IMR-90 (cell line): ENCODE results near the gene RRP7A. TPM values are rescaled to one million over a fixed set of nuclear protein-coding genes. Genes with fewer than 3 reads are reported as not detected.
"Not testable (repeated sequence)": the region's sequence is repeated elsewhere in the genome, so short reads cannot be mapped to it uniquely, and the experiment has no call there.

ENCODE experiments used
- ATAC-seq: fragments of 200-7000 bp; cut with Tn5 transposase; 2 replicates; pipeline ENCODE4 v1.9.1; 2020; ENCODE audit warnings: low read depth, mild to moderate bottlenecking, moderate library complexity
- BruUV-seq: library from RNA; stranded (reverse); fragments of 400-500 nt; replicated peaks from 2 replicates; lab custom pipeline; 2021; lab: Mats Ljungman, UMichigan
- CTCF ChIA-PET: fragments of 300-600 bp; formaldehyde crosslinking; extraction: SDS; loops from one replicate; lab custom pipeline; 2021; ENCODE audit warnings: antibody characterized with exemption; lab: Yijun Ruan, JAX
- POLR2A ChIA-PET: fragments of 300-600 bp; sonication (Branson Sonifier 250); formaldehyde crosslinking; loops from one replicate; lab custom pipeline; 2022; ENCODE audit warnings: antibody characterized with exemption; ENCODE audit not compliant: unreplicated experiment; lab: Charles Lee
- DNase-seq: peaks from one replicate; pipeline ENCODE4 v3.0.0; 2013
- H2AFZ ChIP-seq: replicated peaks from 2 replicates; pipeline ENCODE3; 2013; ENCODE audit warnings: low read length, mild to moderate bottlenecking; ENCODE audit not compliant: poor library complexity
- H2AK5ac ChIP-seq: 2 replicates; pipeline ENCODE4 v1.6.1; 2013; ENCODE audit warnings: low read depth, low read length, inconsistent platforms
- H2AK9ac ChIP-seq: replicated peaks from 2 replicates; pipeline ENCODE3; 2013; ENCODE audit warnings: mild to moderate bottlenecking, low read depth, low read length, moderate library complexity; ENCODE audit not compliant: poor library complexity
- H2BK120ac ChIP-seq: 2 replicates; pipeline ENCODE4 v1.6.1; 2013; ENCODE audit warnings: low read depth, low read length, inconsistent platforms
- H2BK15ac ChIP-seq: 3 replicates; pipeline ENCODE4 v1.6.1; 2013; ENCODE audit warnings: low read depth, low read length, inconsistent platforms
- H2BK20ac ChIP-seq: 2 replicates; pipeline ENCODE4 v1.6.1; 2013; ENCODE audit warnings: low read depth, mild to moderate bottlenecking, inconsistent platforms, low read length, moderate library complexity
- H2BK5ac ChIP-seq: 2 replicates; pipeline ENCODE4 v1.6.1; 2013; ENCODE audit warnings: mild to moderate bottlenecking, low read depth, low read length, inconsistent platforms; ENCODE audit not compliant: poor library complexity, severe bottlenecking
- H3K14ac ChIP-seq: replicated peaks from 2 replicates; pipeline ENCODE4 v1.6.1; 2013; ENCODE audit warnings: low read depth, low read length, inconsistent platforms
- H3K18ac ChIP-seq: 2 replicates; pipeline ENCODE4 v1.6.1; 2013; ENCODE audit warnings: low read depth, low read length, control low read depth
- H3K23ac ChIP-seq: 2 replicates; pipeline ENCODE4 v1.6.1; 2013; ENCODE audit warnings: low read depth, low read length, inconsistent platforms
- H3K27ac ChIP-seq: 2 replicates; pipeline ENCODE4 v1.5.1; 2013; ENCODE audit warnings: mild to moderate bottlenecking, control low read depth, low read length; ENCODE audit not compliant: insufficient read depth
- H3K27me3 ChIP-seq: 2 replicates; pipeline ENCODE4 v1.6.1; 2013; ENCODE audit warnings: low read length; ENCODE audit not compliant: control insufficient read depth, insufficient read depth
- H3K36me3 ChIP-seq: 2 replicates; pipeline ENCODE4 v1.6.1; 2013; ENCODE audit warnings: low read length, mixed read lengths; ENCODE audit not compliant: control insufficient read depth, insufficient read depth
- H3K4ac ChIP-seq: 2 replicates; pipeline ENCODE4 v1.6.1; 2013; ENCODE audit warnings: low read depth, low read length, inconsistent platforms
- H3K4me1 ChIP-seq: 2 replicates; pipeline ENCODE4 v1.6.1; 2013; ENCODE audit warnings: low read length, mixed read lengths; ENCODE audit not compliant: control insufficient read depth, insufficient read depth
- H3K4me2 ChIP-seq: 2 replicates; pipeline ENCODE4 v1.6.1; 2013; ENCODE audit warnings: low read depth, mild to moderate bottlenecking, control low read depth, low read length, moderate library complexity
- H3K4me3 ChIP-seq: 2 replicates; pipeline ENCODE4 v1.5.1; 2013; ENCODE audit warnings: low read depth, mild to moderate bottlenecking, control low read depth, low read length, moderate library complexity; ENCODE audit not compliant: insufficient read depth
- H3K56ac ChIP-seq: 2 replicates; pipeline ENCODE4 v1.6.1; 2013; ENCODE audit warnings: low read length, inconsistent platforms; ENCODE audit not compliant: insufficient read depth; ENCODE audit errors: extremely low read depth
- H3K79me1 ChIP-seq, 2 experiments: 2 replicates each; pipeline ENCODE4 v1.6.1; 2013; ENCODE audit warnings: low read length in 2 of 2, inconsistent platforms in 1 of 2, low read depth in 1 of 2
- H3K9ac ChIP-seq: 2 replicates; pipeline ENCODE4 v1.6.1; 2013; ENCODE audit warnings: low read depth, low read length, control low read depth
- H3K9me1 ChIP-seq: 2 replicates; pipeline ENCODE4 v1.6.1; 2013; ENCODE audit warnings: low read length, inconsistent platforms; ENCODE audit not compliant: insufficient read depth
- H3K9me3 ChIP-seq: 2 replicates; pipeline ENCODE4 v1.6.1; 2013; ENCODE audit warnings: low read length; ENCODE audit not compliant: control insufficient read depth, insufficient read depth
- H4K20me1 ChIP-seq: 2 replicates; pipeline ENCODE4 v1.6.1; 2013; ENCODE audit warnings: low read length, inconsistent platforms; ENCODE audit not compliant: insufficient read depth
- H4K5ac ChIP-seq: 2 replicates; pipeline ENCODE4 v1.6.1; 2013; ENCODE audit warnings: mild to moderate bottlenecking, low read depth, low read length, control low read depth
- H4K8ac ChIP-seq, 2 experiments: 2 replicates each; pipeline ENCODE4 v1.6.1; 2013; ENCODE audit warnings: low read depth in 2 of 2, low read length in 2 of 2, control low read depth in 1 of 2, inconsistent platforms in 1 of 2
- H4K91ac ChIP-seq: 2 replicates; pipeline ENCODE4 v1.6.1; 2013; ENCODE audit warnings: low read depth, low read length, inconsistent platforms; ENCODE audit not compliant: insufficient read depth
- WGBS, 2 experiments: methylation state at CpG; one replicate each; pipeline versions ENCODE4 v1.1.5 to v1.1.7; 2013; ENCODE audit warnings: missing lambda C conversion rate in 2 of 2; ENCODE audit not compliant: insufficient read length in 1 of 2; ENCODE audit errors: extremely low coverage in 2 of 2; 5-methylcytosine and 5-hydroxymethylcytosine counted together
- dilution Hi-C: fragments of 300-500 bp; cut with HindIII; formaldehyde crosslinking; loops from one replicate; pipeline ENCODE4 v1.14.3; 2018; ENCODE audit warnings: low sequenced_read_pairs; ENCODE audit not compliant: unreplicated experiment
- in situ Hi-C: fragments of 300-500 bp; cut with MboI; formaldehyde crosslinking; loops from 3 replicates; pipeline ENCODE4 v1.14.3; 2019; ENCODE audit warnings: low sequenced_read_pairs, inconsistent platforms, mixed read lengths
- intact Hi-C: fragments of 100-400 bp; cut with micrococcal nuclease; formaldehyde crosslinking; loops from 2 replicates; pipeline ENCODE4 v1.10.0; 2022
- polyA plus RNA-seq, 3 experiments: library from polyadenylated mRNA; depleted of rRNA; stranded (reverse); fragments of >200 nt; gene quantifications; 2 replicates each; pipeline ENCODE4 v1.2.3, GENCODE V29; 2012; ENCODE audit warnings: low replicate concordance in 1 of 3
- total RNA-seq: library from RNA; depleted of rRNA; stranded (reverse); fragments of >200 nt; gene quantifications from 2 replicates; pipeline ENCODE4 v1.2.3, GENCODE V29; 2012

RRP7A gene
- total and polyA plus RNA-seq, 2 of the 4 experiments (the other 2 are of a cell fraction) = 25.5 to 29.2 TPM

DNA sequence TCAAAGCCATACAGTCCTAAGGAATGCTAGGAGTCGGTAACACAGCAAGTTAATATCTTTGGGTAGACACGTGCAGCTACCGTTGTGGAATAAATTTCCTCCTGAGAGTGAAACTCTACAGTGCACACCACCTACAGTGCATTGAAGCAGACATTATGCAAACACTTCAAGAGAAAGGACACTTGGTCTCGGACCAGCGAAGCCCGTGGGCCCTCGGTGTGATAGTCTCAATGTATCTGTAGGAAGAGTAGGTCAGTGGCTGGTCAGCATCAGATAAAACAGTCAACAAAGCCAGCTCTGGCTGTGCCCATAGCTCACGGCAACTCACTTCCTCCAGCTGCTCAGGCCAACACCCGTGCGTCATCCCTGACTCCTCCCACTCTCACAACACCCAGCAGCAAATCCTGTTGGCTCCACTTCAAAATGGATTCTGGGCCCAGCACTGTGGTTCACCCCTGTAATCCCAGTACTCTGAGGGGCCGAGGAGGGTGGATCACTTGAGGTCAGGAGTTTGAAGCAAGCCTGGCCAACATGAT, 19.7 kb upstream of the RRP7A start:
- BruUV-seq, H3K9me1 ChIP-seq, H3K9ac ChIP-seq, H3K9me3 ChIP-seq, H3K36me3 ChIP-seq, in situ Hi-C loops, H3K14ac ChIP-seq, intact Hi-C loops, H3K4me2 ChIP-seq, H3K4me1 ChIP-seq, H2BK15ac ChIP-seq, CTCF ChIA-PET, POLR2A ChIA-PET, H2BK120ac ChIP-seq, H4K91ac ChIP-seq, H3K4me3 ChIP-seq, H4K20me1 ChIP-seq, H2AFZ ChIP-seq, H2BK20ac ChIP-seq, H3K27me3 ChIP-seq, H2AK9ac ChIP-seq, H3K56ac ChIP-seq, H2BK5ac ChIP-seq, H3K4ac ChIP-seq, H3K23ac ChIP-seq, dilution Hi-C loops, H3K79me1 ChIP-seq, H2AK5ac ChIP-seq: not testable (repeated sequence)
- H3K27ac ChIP-seq = 0 out of 2 replicates have a peak overlapping the region, but pooled peaks have one; percentile 18
- peak; percentile 83 for ATAC-seq
- no CpG with 5 or more reads among the region's 11 CpGs for WGBS, 2 experiments
- H4K8ac ChIP-seq = peak overlapping the region; percentile 41 to 60; a peak in 2 of 4 replicates
- DNase-seq = peak; percentile 25
- H3K18ac ChIP-seq = peak overlapping the region; percentile 89; the same call in 1 of the 2 replicates
- H4K5ac ChIP-seq = peak overlapping the region; percentile 80; the same call in 1 of the 2 replicates

DNA sequence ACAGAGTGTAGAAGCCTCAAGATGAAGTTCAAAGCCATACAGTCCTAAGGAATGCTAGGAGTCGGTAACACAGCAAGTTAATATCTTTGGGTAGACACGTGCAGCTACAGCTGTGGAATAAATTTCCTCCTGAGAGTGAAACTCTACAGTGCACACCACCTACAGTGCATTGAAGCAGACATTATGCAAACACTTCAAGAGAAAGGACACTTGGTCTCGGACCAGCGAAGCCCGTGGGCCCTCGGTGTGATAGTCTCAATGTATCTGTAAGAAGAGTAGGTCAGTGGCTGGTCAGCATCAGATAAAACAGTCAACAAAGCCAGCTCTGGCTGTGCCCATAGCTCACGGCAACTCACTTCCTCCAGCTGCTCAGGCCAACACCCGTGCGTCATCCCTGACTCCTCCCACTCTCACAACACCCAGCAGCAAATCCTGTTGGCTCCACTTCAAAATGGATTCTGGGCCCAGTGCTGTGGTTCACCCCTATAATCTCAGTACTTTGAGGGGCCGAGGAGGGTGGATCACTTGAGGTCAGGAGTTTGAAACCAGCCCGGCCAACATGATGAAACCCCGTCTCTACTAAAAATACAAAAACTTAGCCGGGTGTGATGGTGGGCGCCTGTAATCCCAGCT, 17.7 kb upstream of the RRP7A start:
- ATAC-seq = peak; percentile 87
- DNase-seq, H2BK120ac ChIP-seq, H3K14ac ChIP-seq, in situ Hi-C loops, H2AFZ ChIP-seq, H2AK5ac ChIP-seq, H3K9ac ChIP-seq, dilution Hi-C loops, H3K56ac ChIP-seq, H3K4ac ChIP-seq, BruUV-seq, H3K9me3 ChIP-seq, H3K9me1 ChIP-seq, H4K91ac ChIP-seq, H3K4me1 ChIP-seq, POLR2A ChIA-PET, H4K5ac ChIP-seq, H4K20me1 ChIP-seq, H3K79me1 ChIP-seq, H3K4me3 ChIP-seq, H3K27me3 ChIP-seq, H2AK9ac ChIP-seq, CTCF ChIA-PET, intact Hi-C loops, H3K36me3 ChIP-seq, H2BK15ac ChIP-seq, H3K23ac ChIP-seq, H2BK20ac ChIP-seq, H3K4me2 ChIP-seq, H3K27ac ChIP-seq: not testable (repeated sequence)
- WGBS, 2 experiments = no CpG with 5 or more reads among the region's 14 CpGs
- peak overlapping the region; percentile 26 for H2BK5ac ChIP-seq
- peak overlapping the region in 1 of 2 experiments; percentile 55; a peak in 1 of 4 replicates for H4K8ac ChIP-seq
- peak overlapping the region; percentile 58; the same call in 1 of the 2 replicates for H3K18ac ChIP-seq
